ENCODE measurements around the gene RIPOR2.

Gene RIPOR2, protein sequence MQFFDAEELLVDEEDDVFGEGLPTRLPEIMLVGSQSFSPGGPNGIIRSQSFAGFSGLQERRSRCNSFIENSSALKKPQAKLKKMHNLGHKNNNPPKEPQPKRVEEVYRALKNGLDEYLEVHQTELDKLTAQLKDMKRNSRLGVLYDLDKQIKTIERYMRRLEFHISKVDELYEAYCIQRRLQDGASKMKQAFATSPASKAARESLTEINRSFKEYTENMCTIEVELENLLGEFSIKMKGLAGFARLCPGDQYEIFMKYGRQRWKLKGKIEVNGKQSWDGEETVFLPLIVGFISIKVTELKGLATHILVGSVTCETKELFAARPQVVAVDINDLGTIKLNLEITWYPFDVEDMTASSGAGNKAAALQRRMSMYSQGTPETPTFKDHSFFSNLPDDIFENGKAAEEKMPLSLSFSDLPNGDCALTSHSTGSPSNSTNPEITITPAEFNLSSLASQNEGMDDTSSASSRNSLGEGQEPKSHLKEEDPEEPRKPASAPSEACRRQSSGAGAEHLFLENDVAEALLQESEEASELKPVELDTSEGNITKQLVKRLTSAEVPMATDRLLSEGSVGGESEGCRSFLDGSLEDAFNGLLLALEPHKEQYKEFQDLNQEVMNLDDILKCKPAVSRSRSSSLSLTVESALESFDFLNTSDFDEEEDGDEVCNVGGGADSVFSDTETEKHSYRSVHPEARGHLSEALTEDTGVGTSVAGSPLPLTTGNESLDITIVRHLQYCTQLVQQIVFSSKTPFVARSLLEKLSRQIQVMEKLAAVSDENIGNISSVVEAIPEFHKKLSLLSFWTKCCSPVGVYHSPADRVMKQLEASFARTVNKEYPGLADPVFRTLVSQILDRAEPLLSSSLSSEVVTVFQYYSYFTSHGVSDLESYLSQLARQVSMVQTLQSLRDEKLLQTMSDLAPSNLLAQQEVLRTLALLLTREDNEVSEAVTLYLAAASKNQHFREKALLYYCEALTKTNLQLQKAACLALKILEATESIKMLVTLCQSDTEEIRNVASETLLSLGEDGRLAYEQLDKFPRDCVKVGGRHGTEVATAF

GRCh38 chr6:24935366-24936152 lies at the start of gene RIPOR2:
TSS of gene RIPOR2 (minus strand) at chr6:24935960. CDS start at chr6:24935898, 62 bp downstream.
- peak; percentile 69 for DNase-seq

DNA sequence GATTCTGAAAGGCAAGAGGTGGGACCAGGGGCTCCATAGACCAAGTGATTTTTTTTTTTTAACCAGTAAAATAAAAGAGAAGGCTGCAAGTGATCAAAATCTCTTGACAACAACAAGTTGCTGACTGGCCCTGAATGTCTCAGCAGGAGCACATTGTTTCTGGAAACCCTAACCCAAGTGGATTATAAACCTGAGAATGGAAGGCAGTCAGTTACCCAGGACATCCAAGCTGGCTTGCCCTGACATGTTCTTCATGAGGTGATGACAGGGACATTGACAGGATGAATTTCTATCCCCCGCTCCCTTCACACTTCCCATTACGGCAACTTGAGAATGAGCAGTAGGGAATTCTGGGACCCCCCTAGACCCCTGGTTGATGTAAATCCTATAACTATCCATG lies 49.6 kb upstream of the RIPOR2 start:
- no peak for DNase-seq

- no peak for DNase-seq
These were observed 46.5 kb upstream of the RIPOR2 start for GRCh38 chr6:24982231-24982630.

GRCh38 chr6:24981386-24981760 lies 45.6 kb upstream of the RIPOR2 start:
- no peak for DNase-seq

DNA sequence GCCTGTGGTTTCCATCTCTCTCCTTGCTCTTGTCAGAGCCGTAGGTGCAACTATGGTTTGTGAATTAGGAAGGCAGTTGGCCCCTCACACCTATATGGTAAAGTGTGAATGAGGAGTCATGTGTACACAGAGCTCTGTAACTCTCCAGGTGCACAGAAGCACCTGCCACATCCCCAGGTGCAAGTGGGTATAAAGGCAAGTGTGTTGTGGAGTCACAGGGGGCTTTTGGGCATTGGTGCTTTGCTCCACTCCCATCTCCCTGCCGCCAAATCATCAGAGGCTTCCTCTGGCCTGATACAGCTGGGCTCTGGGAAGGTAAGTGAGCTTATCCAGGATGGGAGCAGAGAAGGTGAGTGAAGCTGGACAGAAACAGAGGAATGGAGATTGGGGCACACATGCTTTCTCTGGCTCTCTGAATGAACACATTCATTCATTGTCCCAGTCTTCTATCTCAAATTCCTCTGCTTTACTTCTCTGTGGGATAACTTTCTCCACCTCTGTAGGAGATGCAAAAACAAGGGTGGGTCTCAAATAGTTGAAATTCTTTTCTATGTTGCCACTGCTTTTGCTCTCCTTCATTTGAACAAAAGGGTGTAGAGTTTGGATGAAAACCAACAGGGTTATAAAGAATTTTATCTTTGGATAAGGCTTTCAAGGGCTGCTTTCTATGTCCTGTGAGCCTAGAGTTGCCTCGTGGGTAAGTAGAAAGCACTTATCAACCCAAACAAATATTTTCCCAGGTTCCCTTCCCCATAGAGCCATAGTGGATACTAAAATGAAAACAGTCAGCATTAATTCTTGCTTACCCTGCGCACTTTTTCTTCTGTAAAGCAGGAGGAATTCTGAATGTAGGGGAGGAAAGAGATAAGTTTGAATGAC lies 45.0 kb upstream of the RIPOR2 start:
- no peak for DNase-seq

DNA sequence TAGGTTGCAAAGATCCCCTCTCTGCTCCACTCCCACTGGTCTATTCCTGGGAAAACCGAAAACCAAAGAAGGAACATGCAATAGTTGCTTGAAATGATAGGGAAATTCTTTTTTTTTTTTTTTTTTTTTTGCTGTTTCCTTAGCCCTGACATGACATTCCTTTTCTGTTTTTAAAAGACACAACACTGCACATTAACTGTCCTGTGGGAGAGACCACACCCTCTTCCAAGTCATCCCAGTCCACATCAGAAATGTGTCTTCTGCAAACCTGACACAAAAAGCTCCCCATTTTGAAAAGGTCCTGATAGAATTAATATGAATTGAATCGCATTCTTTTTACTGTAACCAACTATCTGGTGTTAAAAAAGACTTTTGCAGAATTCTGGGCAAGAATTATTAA lies 43.4 kb upstream of the RIPOR2 start:
- DNase-seq = no peak

GRCh38 chr6:24974182-24975171 lies 38.7 kb upstream of the RIPOR2 start:
- peak; percentile 49 for DNase-seq

DNA sequence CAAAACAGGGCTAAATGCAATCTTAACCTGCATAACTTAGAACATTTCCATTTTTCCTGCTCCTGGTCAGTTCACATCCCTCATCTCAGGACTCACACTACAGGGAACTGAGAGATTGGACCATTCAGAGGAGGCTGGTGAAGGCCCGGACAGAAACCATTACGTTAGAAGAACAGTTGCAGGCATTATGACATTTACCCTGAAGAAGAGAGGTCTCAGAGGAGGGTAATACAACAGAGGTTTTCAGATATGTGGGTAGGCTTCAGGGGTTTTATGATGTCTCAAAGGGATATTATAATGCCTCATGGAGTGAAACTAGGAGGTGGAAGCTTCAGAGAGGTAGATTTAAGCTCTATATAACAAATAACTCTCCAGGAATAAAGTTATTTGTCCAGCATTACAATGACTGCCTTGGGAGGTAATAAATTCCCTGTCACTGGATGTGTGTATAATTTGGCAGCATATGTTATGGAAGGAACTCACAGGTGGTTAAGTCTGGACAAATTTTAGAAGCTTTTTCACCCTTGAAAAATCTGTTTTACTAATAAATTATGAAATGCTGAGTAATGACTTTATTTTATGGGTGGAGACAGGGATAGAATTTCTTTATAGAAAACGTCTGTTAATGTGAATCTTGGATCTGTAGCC lies 36.7 kb upstream of the RIPOR2 start:
- DNase-seq = no peak

GRCh38 chr6:24971067-24971466 lies 35.3 kb upstream of the RIPOR2 start:
- no peak for DNase-seq

DNA sequence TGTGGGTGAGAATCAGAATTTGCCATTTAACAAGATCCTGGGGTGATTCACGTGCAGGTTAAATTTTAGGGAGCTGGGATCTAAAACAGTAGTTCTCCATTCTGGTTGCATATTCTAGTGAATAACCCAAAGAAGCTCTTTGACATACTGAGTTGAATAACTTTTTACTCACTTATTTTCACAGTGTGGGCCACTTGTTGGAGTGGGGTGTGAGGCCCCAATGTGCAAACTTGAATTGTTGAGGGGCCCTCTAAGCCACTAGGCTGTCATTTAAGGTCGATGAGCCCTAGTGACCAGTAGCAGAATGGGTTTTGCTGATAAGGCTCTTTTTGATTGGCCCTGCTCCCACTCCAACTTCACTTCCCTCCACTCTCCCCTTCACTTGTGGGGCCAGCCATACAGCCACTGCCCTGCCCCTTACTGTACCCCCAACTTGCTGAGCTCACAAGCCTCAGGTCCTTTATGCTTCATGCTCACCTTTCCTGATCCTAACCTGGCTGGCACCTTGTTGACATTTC lies 33.6 kb upstream of the RIPOR2 start:
- no peak for DNase-seq

GRCh38 chr6:24968783-24969182 lies 33.0 kb upstream of the RIPOR2 start:
- DNase-seq = no peak

- no peak for DNase-seq
These were observed 31.5 kb upstream of the RIPOR2 start for GRCh38 chr6:24967211-24967610.

- DNase-seq = no peak
These were observed 30.6 kb upstream of the RIPOR2 start for GRCh38 chr6:24966381-24966780.

GRCh38 chr6:24963887-24964570 lies 28.3 kb upstream of the RIPOR2 start:
- no peak for DNase-seq

DNA sequence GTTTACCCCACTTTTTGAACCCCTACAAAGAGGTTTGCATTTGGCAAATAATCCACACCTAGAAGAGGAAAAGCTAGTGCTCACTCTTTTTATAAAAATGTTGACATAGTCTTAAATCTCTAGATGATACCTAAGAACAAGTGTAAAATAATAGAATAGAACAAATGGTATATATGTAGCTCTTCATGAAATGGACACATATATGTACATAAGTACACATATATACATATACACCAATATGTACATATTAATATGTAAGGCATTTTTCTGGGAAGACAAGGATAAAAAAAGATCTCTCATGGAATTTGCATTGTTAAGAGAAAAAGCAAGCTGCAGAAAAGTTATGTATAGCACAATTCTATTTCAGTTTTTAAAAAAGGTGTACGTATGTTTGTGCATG lies 27.6 kb upstream of the RIPOR2 start:
- no peak for DNase-seq

DNA sequence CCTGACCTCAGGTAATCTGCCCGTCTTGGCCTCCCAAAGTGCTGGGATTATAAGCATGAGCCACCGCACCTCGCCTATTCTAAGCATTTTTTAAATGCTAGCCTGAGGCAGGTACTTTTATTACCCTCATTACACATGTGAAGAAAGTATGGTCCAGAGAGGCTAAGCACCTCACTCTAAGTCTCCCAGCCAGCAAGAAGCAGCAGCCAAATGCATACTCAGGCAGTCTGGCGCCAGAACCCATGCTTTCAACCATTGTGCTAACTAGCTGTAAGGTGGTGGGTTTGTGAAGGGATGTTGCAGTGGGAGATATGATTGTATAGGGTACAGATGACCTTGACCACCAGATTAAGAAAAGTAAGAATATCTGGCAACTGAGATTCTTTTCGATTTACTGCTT lies 26.1 kb upstream of the RIPOR2 start:
- DNase-seq = no peak

DNA sequence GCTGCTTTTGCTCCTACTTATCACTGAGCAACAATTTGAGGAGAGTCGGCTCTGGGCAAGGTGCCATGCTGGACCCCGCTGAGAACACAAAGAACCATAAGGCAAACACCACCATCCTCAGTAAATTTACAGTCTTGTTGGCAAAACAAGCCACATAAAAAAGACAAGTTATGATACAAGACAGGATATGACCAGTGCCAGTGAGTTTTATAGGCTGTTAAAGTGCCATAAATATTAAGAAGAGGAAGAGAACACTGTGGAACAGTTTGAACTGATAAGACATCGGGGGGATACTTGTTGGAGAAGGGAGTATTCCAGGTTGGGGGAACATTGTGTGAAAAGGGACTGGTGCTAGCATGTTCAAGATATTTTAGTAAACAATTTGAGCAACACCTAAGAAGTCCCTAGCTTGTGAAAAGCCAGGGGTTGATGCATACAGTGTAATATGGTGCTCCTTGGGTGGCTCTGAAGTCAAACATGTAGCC lies 25.3 kb upstream of the RIPOR2 start:
- no peak for DNase-seq

DNA sequence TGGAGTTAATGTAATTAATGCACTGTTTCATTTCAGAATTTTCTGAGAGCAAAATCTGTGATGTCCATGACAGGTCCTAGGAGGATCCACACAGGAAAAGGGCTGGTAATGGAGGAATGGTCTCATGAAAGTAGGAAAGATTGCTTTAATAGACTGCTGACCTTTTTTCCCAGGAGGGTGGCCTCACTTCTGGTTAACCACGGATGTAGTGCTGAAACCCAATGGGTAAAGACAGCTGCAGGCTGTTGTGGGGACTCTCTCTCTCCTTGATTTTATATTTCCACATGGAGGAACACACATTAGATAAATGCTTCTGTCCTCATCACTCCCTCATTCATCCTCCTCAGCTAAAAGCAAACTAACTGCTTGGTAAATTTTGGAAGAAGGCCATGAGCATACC lies 23.6 kb upstream of the RIPOR2 start:
- no peak for DNase-seq

DNA sequence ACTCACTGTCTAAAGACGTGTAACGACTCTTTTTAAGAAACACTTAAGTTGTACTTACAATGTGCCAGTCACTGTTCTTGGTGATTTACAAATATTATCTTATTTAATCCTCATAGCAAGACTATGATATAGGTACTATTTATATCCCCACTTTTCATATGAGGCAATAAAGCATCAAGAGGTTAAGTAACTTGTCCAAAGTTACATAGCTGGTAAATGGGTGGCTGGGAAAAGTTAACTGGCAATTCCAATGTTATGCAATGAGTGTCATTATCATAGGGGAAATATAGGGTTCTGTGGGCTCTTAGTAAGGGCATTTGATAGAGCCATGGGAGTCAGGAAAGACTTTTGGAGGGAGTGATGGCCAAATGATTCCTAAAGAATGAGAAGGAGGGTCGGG lies 21.4 kb upstream of the RIPOR2 start:
- no peak for DNase-seq
